Measurements from ENCODE around the gene AP2S1.
"Not testable (repeated sequence)": the region's sequence is repeated elsewhere in the genome, so short reads cannot be mapped to it uniquely, and the experiment has no call there.

AP2S1 gene

DNA sequence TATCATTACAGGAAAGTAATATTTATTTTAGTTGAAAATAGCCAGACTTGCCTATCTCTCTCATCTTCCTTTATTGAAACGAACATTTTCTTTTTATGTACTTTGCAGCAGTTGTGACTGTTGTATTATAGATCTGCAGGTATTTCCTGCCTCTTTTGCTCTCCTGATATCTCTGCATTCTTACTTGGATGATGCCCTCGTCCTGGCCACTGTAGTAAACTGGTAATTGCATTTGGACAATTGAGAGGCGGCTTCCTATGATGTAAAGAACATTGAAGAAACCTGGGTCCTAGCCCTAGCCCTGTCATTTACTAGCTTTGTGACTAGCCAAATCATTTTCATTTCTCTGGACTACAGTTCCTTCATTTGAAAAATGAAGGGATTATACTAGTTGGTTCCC lies 16.5 kb upstream of the AP2S1 start:
- DNase-seq, result no peak

DNA sequence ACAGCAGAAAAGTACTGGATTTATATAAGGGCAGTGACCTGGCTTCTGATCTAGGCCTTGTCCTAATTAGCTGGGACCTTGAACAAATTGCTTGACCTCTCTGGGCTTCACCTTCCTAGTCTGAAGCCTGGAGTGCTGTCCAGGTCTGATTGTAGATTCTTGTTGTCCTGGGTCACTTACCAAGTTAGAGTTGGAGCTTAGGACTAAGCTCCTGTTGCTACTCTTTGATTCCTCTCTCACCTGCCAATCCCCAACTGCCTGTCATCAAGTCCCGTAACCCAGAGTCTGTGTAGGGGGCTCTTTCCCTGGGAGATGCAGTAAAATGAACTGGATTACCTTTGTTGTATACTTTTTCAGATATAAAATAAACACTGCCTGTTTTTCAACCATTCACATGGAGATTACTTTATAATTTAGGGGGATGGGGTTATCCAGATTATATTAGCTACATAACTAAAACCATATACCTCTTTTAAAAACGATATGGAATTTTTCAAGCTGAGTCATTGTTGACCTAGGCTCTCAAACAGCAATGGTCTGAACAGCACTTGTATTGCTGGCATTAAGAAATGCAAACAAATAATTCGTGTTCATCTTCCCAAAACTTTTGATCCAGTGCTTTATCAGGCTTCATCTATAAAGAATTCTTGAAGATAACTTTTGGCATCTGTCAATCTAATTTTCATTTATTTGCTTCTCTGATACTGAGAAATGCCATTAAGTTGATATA lies 15.9 kb upstream of the AP2S1 start:
- peak; percentile 37 for DNase-seq

DNA sequence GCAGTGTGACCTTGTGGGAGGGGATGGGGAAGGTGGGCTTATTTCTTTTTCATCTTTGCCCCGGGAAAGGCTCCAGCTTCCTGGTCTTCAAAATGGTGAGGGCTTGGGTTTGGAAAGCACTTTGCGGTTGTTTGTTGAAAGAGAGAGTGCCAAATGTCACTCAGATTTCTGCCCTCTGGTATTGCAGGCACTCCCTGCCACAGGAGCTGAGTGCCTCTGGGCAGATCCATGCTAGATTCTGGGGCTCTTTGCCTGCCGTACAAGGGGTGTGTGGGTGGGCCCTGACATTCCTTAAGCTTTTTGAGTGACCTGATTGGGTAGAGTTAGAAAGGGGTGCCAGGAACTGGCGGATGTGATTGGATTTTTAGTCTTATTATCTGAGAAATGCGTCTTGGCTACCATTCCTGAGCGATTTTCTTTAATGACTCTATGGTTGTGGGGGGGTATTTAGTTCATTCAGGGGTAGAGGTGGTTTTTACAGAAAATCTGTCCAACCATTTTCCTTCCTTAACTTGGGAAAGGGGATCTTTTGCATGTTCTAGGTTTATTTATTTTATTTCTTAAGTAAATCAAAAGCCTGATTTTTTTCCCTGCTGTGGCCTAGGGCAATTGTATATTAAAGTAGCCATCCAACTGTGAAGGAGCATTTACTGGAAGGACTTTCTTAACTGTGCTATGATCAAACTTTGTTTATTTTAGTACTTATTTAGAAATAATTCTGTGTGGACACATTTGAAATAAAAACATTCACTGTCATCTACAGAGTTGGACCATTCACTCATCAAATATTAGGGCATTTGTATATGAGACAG lies 13.4 kb upstream of the AP2S1 start:
- DNase-seq, result peak; percentile 78

DNA sequence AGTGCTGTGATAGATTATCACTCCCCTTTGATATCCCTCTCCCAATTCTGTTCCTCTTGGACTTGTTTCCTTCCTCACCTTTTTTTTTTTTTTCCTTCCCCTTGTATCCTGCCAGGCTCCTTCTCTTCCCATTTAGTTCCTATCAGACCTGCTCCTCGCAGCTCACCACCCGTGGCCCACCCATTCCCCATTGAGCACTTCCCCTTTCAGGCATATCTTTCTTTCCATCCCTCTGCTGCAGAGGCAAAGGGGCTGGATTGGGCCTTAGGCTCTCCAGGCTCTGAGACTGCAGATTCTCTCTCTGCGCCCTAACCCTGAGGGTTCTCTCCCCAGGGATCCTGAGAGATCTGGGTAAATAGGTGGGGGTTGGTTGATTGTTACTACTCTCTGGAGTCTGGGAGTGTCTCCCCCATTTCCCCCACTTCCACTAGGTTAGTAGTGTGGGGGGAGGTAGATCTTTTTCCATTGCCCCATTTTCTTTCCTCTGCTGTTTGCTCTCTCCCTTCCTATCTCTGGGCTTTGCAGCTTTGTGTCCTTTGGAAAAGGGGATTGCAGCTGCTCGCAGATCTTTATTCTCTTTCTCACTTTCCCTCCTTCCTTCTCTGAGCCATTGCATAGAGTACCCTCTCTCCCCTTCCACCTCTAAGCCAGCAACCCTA lies 12.5 kb upstream of the AP2S1 start:
- no peak for DNase-seq

DNA sequence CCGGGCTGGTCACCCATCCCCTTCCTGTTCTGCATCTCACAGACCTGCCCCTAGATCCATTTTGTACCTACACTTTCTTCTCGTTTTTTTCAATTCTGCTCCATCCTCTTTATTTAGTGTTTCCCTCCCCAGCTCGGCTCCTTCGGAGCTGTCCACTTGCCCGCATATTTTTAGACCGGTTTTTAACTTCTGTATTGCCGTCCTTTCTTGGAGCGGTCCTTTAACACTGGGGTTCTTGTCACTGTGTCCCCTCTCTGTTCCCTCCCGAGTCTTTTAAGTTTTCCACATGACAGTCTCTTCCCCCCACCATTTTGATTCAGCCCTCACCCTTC lies 11.8 kb upstream of the AP2S1 start:
- no peak for DNase-seq

DNA sequence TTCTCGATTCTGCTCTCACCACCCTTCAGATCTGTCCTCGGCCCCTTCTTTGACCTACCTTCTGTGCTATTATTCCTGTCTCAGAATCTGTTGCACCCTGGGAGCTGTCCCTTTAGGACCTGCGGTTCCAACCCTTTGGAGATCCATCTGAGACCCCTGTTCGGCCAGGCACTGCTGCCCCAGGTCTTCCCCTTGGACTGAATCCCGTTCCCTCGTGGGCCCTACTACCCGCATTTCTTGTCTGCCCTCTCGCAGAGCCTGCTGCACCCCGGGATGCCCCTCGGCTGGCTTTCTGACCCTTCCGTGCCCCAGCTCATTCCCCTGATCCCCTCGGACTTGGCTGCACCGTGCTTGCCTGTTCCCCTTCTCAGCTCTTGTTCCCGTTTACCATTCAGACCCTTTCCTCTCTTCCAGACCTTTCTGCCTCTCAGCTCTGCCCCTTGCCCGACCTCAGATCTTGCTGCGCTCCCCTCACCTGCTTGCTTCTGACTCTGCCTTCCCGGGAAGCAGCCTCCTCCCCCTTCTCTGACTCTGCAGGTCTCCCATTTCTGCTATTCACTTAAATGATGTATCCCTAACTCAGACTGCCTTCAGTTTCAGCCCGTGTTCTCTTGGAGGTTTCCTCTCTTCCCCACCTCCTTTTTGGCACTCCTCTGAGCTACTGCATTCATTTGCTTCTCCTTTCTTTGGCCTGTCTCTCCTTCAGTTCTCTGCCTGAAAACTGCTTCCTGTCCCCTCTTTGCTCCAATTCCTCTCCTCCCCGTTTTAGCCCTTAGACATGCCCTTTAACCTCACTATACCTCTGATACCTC lies 11.3 kb upstream of the AP2S1 start:
- no peak for DNase-seq

DNA sequence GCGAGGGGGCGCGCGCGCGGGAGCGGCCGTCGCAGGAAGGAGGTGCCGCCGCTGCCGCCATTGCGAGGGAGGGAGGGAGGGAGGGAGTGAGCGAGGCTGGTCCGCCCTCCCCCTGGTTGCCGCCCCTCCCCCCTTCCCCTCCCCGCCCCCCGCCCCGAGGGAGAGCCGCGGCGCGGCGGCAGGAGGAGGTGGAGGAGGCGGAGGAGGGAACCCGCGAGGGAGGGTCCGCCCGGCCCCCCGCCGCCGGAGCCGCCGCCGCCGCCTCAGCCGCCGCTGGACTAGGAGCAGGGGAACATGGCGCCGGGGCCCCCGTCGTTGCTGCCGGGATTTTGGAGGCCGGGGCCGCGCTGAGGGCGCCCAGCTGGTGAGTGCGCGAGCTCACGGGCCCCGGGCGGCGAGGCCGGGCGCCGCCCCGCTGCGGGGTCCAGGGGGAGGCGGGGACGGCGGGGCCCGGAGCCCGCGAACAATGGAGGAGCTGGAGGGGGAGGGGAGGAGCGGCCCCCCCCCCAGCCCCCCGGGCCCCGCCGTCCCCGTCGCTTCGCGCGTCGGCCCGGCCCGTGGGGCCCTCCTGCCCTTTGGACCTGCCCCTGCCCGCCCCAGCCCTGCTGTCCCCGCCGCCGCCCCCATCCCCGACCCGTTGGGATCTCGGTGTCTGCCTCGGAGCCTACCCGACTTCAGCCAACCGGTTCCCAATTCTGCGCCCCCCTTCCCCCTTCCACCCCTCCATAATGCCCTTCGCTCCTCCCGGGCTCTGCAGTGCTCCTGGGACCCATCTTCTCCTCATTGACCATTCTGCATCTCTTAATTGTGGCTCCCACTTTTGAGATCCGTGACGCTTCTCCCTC lies 10.4 kb upstream of the AP2S1 start, which contains the start of gene ARHGAP35:
Gene ARHGAP35 (plus strand): TSS at position 152 of the 845 bp plus-strand sequence. CDS start 57,679 bp downstream, outside the sequence.
- DNase-seq, result no peak

DNA sequence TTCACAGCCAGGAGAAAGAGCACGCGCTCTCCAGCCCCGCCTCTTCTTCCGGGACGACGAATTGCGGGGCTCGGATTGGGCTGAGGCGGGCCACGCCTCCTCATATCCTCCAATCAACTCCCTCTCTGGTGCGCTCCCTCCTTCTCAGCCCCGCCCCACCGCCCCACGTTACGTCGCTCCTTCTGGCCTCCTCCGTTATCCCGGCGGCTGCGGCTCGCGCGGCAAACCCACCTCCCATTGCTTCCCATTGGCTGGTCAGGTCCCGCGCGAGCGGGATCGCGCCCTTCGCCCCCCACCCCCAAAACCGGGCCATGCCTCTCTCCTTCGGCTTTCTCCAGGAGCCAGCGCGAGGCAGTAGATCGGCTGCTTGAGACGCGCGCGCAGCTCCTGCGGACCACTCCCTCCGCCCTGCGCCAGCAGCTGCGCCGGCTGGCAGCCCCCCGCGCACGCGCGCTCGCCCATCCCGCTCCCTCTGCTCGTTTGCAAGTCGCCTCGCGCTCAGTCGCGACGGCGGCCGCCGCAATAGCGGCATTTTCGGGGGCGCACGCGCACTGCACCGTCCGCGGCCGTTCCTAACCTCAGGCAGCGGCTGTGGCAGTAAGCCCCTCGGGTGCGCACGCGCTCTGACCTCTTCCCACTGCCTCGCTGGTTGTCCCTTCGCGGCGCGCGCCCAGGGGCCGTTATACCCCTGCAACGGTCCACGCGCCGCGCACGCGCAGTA lies 9.6 kb upstream of the AP2S1 start:
- DNase-seq, result peak; percentile 99

DNA sequence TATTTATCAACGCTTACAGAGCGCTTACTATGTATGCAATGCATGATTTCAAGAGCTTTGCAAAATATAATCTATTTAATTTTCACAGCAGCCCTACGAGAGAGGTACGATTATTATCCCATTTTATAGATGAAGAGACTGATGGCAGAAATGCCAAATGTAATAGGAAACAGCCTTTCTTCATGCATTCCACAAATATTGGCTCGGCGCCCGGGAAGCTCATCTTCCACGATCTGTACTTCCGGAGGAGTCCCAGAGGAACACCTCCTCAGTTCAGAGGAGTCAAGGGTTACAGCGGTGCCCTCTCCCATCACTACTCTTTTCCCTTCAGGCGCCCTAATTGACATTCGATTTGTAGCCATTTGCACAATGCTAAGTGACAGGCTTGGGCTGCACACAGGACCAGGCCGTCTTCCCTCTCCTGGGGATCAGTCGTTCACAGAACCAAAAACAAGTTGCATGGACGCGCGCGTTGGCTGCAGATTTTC lies 9.0 kb upstream of the AP2S1 start:
- DNase-seq, result peak; percentile 74

DNA sequence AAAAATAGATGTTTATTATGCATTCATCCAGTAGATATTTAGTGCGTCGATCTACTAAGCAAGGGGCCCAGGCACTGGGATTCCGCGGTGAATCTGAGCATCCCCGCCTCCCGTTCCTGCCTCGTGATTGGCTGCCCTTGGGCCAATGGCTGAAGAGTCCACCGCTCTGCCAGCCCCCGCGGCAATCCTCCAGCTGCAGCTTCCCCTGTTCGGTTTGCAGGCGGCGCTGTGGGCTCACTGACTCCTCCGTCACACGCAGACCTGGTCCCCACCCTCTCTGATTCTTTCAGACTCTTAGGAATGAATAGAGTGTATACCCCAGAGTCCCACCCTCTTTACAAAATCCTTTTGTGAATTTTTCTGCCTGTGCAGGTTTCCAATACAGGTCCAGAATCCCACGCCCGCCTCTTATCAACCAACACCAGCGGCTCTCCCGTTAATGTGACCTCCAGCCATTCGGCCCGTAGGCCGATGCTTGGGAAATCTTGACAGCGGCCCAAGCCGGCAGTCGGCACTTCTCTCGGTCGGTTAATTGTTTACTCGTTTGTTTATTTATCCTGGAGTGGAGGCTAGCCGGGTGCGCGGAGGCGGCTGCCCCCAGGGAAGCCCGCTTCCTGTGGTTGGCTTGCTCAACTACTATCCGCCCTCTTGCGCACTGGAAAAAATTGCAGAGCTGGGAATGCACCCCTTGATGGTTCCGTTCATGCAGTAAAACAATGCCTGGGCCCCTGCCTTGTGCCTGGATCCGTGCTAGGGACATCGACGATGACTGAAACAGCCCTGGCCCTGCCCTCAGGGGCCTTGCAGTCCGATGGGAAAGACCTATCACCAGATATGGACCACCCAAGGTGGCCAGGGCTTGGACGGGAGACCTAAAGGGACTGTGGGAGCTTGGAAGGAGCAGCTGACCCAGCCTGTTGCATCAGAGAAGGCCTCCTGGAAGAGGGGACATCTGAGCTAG lies 5.7 kb upstream of the AP2S1 start:
- peak; percentile 97 for DNase-seq

DNA sequence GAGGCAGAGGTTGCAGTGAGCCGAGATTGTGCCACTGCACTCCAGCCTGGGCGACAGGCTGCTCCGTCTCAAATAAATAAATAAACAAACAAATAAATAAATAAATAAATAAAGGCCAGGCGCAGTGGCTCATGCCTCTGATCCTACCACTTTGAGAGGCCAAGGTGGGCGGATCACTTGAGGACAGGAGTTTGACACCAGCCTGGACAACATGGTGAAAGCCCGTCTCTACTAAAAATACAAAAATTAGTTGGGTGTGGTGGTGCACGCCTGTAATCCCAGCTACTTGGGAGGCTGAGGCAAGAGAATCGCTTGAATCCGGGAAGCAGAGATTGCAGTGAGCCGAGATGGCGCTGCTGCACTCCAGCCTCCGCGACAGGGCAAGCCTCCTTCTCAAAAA lies 4.1 kb upstream of the AP2S1 start:
- DNase-seq, result not testable (repeated sequence)

DNA sequence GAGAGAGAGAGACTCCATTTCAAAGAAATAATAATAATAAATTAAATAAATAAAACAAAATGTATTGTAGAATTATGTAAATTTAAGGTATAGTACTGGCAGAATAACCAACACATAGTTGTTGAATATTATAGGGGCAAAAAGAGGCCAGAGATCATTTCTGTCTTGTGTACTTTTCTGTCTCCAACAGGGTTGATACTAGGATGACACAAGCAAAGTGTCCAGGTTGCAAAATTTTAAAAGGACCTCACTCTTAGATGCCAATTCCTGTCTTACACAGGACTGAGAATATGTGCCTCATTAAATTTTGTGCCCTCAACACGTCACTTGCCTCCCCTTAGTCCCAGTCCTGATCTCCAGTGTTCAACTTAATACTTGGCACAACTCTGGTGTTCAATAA lies 2.2 kb upstream of the AP2S1 start:
- DNase-seq, result no peak

DNA sequence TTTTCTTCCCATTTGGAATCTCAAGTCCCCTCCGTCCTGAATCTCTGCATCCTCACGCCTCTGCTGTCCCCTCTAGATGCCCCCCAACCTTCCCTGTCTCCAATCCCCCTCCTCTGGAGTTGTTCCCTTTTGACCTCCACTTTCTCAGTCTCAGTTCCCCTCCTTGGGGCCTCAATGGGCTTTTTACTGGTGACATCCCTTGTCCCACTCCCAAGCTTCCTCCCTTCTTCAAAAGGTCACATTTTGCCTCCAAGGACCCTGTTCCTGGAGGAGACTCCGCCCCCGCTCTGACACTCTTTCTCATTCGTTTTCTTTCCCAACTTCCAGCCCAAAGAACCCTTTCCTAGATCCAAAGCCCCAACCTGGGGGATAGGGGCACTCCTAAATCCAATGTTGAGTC lies 1.0 kb downstream of the AP2S1 start:
- DNase-seq, result no peak

DNA sequence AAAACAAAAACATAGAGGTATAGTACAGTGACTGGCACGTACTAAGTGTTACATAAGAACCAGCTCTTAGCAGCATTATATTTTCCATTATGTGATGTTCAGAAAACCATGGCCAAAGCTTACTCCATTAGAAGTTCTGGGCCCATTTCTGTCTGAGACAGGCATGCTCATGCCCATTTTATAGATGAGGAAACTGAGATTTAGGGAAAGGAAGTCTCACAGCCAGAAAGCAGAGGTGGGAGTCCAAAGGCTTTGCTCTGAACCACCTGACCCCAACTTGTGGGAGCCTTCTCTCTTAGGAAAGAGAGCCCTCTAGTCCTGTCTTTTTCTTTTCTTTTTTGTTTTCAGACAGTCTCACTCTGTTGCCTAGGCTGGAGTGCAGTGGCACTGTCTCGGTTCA lies 2.3 kb downstream of the AP2S1 start:
- DNase-seq, result no peak

DNA sequence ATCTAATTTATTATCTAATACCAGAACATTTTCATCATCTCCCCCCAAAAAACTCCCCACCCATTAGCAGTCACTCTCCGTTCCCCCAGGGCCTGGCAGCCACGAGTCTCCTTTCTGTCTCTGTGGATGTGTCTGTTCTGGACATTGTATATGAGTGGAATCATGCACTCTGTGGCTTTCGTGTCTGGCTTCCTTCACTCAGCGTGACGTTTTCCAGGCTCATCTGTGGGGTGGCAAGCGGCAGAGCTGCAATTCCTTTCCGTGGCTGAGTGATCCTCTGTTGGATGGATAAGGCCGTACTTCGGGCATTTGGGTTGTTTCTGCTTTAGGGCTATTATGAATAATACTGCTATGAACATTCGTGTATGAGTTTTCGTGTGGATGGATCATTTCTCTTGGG lies 3.1 kb downstream of the AP2S1 start:
- no peak for DNase-seq

DNA sequence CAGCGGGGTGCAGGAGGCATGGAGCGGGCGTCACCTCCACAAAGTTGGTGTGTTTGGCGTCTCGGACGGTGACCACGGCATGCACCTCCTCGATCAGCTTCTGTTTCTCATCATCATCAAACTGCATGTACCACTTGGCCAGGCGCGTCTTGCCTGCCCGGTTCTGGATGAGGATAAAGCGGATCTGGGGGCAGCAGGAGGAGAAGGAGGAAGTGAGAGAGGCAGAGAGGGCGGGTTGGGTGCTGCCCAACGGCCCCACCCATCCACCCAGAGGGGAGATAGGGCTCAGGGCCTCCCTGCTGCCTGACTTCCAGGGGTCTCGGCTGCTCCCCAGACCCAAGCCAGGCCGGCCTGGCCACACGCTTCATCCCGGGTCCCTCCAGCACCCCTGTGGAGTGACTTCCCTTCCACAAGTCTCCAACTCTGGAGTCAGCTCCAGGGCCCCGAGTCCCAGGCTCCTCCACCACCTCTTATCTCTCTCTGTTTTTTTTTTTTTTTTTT lies 4.6 kb downstream of the AP2S1 start:
- DNase-seq, result no peak

DNA sequence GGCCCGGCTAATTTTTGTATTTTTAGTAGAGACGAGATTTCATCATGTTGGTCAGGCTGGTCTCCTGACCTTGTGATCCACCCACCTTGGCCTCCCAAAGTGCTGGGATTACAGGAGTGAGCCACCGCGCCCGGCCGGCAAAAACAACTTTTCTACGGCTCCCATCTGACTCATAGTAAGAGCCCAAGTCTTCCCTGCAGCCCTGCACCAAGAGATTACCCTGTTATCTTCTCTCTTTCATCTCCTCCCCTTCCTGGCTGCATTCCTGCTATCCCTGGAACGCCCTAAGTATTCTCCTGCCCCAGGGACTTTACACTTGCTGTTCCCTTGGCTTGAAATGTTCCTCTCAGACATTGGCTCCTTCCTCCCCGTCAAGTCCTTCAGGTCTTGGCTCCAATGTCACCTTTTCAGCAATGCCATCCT lies 6.6 kb downstream of the AP2S1 start:
- DNase-seq, result no peak

DNA sequence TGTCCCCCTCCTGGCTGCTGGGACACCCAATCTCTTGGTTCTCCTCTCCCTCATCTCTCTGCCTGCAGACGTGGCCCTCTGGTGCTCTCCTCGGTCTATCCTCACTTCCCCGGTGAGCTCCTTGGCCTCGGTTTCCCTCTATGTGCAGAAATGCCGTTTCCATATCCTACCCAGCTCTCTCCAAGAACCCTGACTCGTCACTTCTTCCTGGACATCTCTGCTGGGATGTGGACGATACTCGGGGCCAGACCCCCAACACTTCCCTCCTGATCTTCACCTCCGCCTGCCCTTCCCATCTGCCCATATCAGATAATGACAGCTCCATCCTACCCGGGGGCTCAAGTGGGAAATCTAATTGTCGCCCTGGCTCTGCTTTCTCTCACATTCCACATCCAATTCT lies 7.9 kb downstream of the AP2S1 start:
- no peak for DNase-seq

DNA sequence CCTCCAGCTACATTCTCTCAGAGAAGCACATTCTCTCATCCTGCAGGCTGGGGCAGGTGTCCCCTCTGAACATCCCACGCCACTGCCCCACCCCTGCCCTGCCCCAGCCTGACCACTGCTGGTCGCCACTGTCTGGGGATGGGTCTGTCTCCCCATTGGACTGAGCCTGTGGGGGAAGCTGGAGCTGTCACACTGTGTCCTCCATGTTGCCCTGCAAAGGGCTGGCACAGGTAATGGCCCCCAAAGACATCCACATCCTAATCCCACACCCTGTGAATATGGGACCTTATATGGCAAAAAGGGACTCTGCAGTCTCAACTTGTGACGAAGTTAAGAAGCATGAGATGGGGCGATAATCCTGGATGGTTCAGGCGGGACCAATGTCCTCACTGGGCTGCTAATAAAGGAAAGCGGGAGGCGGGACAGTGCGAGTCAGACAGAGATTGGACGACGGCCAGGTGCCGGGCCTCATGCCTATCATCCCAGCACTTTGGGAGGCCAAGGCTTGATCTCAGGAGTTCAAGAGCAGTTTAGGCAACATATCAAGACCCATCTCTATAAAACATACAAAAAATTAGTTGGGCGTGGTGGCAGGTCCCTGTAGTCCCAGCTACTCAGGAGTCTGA lies 9.1 kb downstream of the AP2S1 start:
- DNase-seq, result peak; percentile 68

All from HCEC 1CT (cell line).